IMR-90 (cell line): ENCODE results near the gene TYW5. TPM values are rescaled to one million over a fixed set of nuclear protein-coding genes. Genes with fewer than 3 reads are reported as not detected.

Experiments used
- ATAC-seq: fragments of 200-7000 bp; cut with Tn5 transposase; 2 replicates; pipeline ENCODE4 v1.9.1; 2020; ENCODE audit warnings: low read depth, mild to moderate bottlenecking, moderate library complexity
- BruUV-seq: library from RNA; stranded (reverse); fragments of 400-500 nt; replicated peaks from 2 replicates; lab custom pipeline; 2021; lab: Mats Ljungman, UMichigan
- CTCF ChIA-PET: fragments of 300-600 bp; formaldehyde crosslinking; extraction: SDS; loops from one replicate; lab custom pipeline; 2021; ENCODE audit warnings: antibody characterized with exemption; lab: Yijun Ruan, JAX
- POLR2A ChIA-PET: fragments of 300-600 bp; sonication (Branson Sonifier 250); formaldehyde crosslinking; loops from one replicate; lab custom pipeline; 2022; ENCODE audit warnings: antibody characterized with exemption; ENCODE audit not compliant: unreplicated experiment; lab: Charles Lee
- DNase-seq: peaks from one replicate; pipeline ENCODE4 v3.0.0; 2013
- H2AFZ ChIP-seq: replicated peaks from 2 replicates; pipeline ENCODE3; 2013; ENCODE audit warnings: low read length, mild to moderate bottlenecking; ENCODE audit not compliant: poor library complexity
- H2AK5ac ChIP-seq: 2 replicates; pipeline ENCODE4 v1.6.1; 2013; ENCODE audit warnings: low read depth, low read length, inconsistent platforms
- H2AK9ac ChIP-seq: replicated peaks from 2 replicates; pipeline ENCODE3; 2013; ENCODE audit warnings: mild to moderate bottlenecking, low read depth, low read length, moderate library complexity; ENCODE audit not compliant: poor library complexity
- H2BK120ac ChIP-seq: 2 replicates; pipeline ENCODE4 v1.6.1; 2013; ENCODE audit warnings: low read depth, low read length, inconsistent platforms
- H2BK15ac ChIP-seq: 3 replicates; pipeline ENCODE4 v1.6.1; 2013; ENCODE audit warnings: low read depth, low read length, inconsistent platforms
- H2BK20ac ChIP-seq: 2 replicates; pipeline ENCODE4 v1.6.1; 2013; ENCODE audit warnings: low read depth, mild to moderate bottlenecking, inconsistent platforms, low read length, moderate library complexity
- H2BK5ac ChIP-seq: 2 replicates; pipeline ENCODE4 v1.6.1; 2013; ENCODE audit warnings: mild to moderate bottlenecking, low read depth, low read length, inconsistent platforms; ENCODE audit not compliant: poor library complexity, severe bottlenecking
- H3K14ac ChIP-seq: replicated peaks from 2 replicates; pipeline ENCODE4 v1.6.1; 2013; ENCODE audit warnings: low read depth, low read length, inconsistent platforms
- H3K18ac ChIP-seq: 2 replicates; pipeline ENCODE4 v1.6.1; 2013; ENCODE audit warnings: low read depth, low read length, control low read depth
- H3K23ac ChIP-seq: 2 replicates; pipeline ENCODE4 v1.6.1; 2013; ENCODE audit warnings: low read depth, low read length, inconsistent platforms
- H3K27ac ChIP-seq: 2 replicates; pipeline ENCODE4 v1.5.1; 2013; ENCODE audit warnings: mild to moderate bottlenecking, control low read depth, low read length; ENCODE audit not compliant: insufficient read depth
- H3K27me3 ChIP-seq: 2 replicates; pipeline ENCODE4 v1.6.1; 2013; ENCODE audit warnings: low read length; ENCODE audit not compliant: control insufficient read depth, insufficient read depth
- H3K36me3 ChIP-seq: 2 replicates; pipeline ENCODE4 v1.6.1; 2013; ENCODE audit warnings: low read length, mixed read lengths; ENCODE audit not compliant: control insufficient read depth, insufficient read depth
- H3K4ac ChIP-seq: 2 replicates; pipeline ENCODE4 v1.6.1; 2013; ENCODE audit warnings: low read depth, low read length, inconsistent platforms
- H3K4me1 ChIP-seq: 2 replicates; pipeline ENCODE4 v1.6.1; 2013; ENCODE audit warnings: low read length, mixed read lengths; ENCODE audit not compliant: control insufficient read depth, insufficient read depth
- H3K4me2 ChIP-seq: 2 replicates; pipeline ENCODE4 v1.6.1; 2013; ENCODE audit warnings: low read depth, mild to moderate bottlenecking, control low read depth, low read length, moderate library complexity
- H3K4me3 ChIP-seq: 2 replicates; pipeline ENCODE4 v1.5.1; 2013; ENCODE audit warnings: low read depth, mild to moderate bottlenecking, control low read depth, low read length, moderate library complexity; ENCODE audit not compliant: insufficient read depth
- H3K56ac ChIP-seq: 2 replicates; pipeline ENCODE4 v1.6.1; 2013; ENCODE audit warnings: low read length, inconsistent platforms; ENCODE audit not compliant: insufficient read depth; ENCODE audit errors: extremely low read depth
- H3K79me1 ChIP-seq, 2 experiments: 2 replicates each; pipeline ENCODE4 v1.6.1; 2013; ENCODE audit warnings: low read length in 2 of 2, inconsistent platforms in 1 of 2, low read depth in 1 of 2
- H3K9ac ChIP-seq: 2 replicates; pipeline ENCODE4 v1.6.1; 2013; ENCODE audit warnings: low read depth, low read length, control low read depth
- H3K9me1 ChIP-seq: 2 replicates; pipeline ENCODE4 v1.6.1; 2013; ENCODE audit warnings: low read length, inconsistent platforms; ENCODE audit not compliant: insufficient read depth
- H3K9me3 ChIP-seq: 2 replicates; pipeline ENCODE4 v1.6.1; 2013; ENCODE audit warnings: low read length; ENCODE audit not compliant: control insufficient read depth, insufficient read depth
- H4K20me1 ChIP-seq: 2 replicates; pipeline ENCODE4 v1.6.1; 2013; ENCODE audit warnings: low read length, inconsistent platforms; ENCODE audit not compliant: insufficient read depth
- H4K5ac ChIP-seq: 2 replicates; pipeline ENCODE4 v1.6.1; 2013; ENCODE audit warnings: mild to moderate bottlenecking, low read depth, low read length, control low read depth
- H4K8ac ChIP-seq, 2 experiments: 2 replicates each; pipeline ENCODE4 v1.6.1; 2013; ENCODE audit warnings: low read depth in 2 of 2, low read length in 2 of 2, control low read depth in 1 of 2, inconsistent platforms in 1 of 2
- H4K91ac ChIP-seq: 2 replicates; pipeline ENCODE4 v1.6.1; 2013; ENCODE audit warnings: low read depth, low read length, inconsistent platforms; ENCODE audit not compliant: insufficient read depth
- BHLHE40 ChIP-seq: fragments of 150-350 bp; IDR thresholded peaks from 2 replicates; pipeline ENCODE4 v1.6.1; 2016; ENCODE audit warnings: mild to moderate bottlenecking, low read depth, low read length
- CHD1 ChIP-seq: IDR thresholded peaks from 2 replicates; pipeline ENCODE4 v1.6.1; 2012; ENCODE audit warnings: low read depth, low read length, improper control_type of control experiment
- MXI1 ChIP-seq: IDR thresholded peaks from 2 replicates; pipeline ENCODE4 v1.6.1; 2012; ENCODE audit warnings: low read depth, mild to moderate bottlenecking, low read length, moderate library complexity, borderline replicate concordance
- POLR2A ChIP-seq: IDR thresholded peaks from 2 replicates; pipeline ENCODE4 v1.6.1; 2012; ENCODE audit warnings: mild to moderate bottlenecking, low read depth, low read length
- WGBS, 2 experiments: methylation state at CpG; one replicate each; pipeline versions ENCODE4 v1.1.5 to v1.1.7; 2013; ENCODE audit warnings: missing lambda C conversion rate in 2 of 2; ENCODE audit not compliant: insufficient read length in 1 of 2; ENCODE audit errors: extremely low coverage in 2 of 2; 5-methylcytosine and 5-hydroxymethylcytosine counted together
- dilution Hi-C: fragments of 300-500 bp; cut with HindIII; formaldehyde crosslinking; loops from one replicate; pipeline ENCODE4 v1.14.3; 2018; ENCODE audit warnings: low sequenced_read_pairs; ENCODE audit not compliant: unreplicated experiment
- in situ Hi-C: fragments of 300-500 bp; cut with MboI; formaldehyde crosslinking; loops from 3 replicates; pipeline ENCODE4 v1.14.3; 2019; ENCODE audit warnings: low sequenced_read_pairs, inconsistent platforms, mixed read lengths
- intact Hi-C: fragments of 100-400 bp; cut with micrococcal nuclease; formaldehyde crosslinking; loops from 2 replicates; pipeline ENCODE4 v1.10.0; 2022
- polyA plus RNA-seq, 3 experiments: library from polyadenylated mRNA; depleted of rRNA; stranded (reverse); fragments of >200 nt; gene quantifications; 2 replicates each; pipeline ENCODE4 v1.2.3, GENCODE V29; 2012; ENCODE audit warnings: low replicate concordance in 1 of 3
- total RNA-seq: library from RNA; depleted of rRNA; stranded (reverse); fragments of >200 nt; gene quantifications from 2 replicates; pipeline ENCODE4 v1.2.3, GENCODE V29; 2012

The TYW5 gene
- total and polyA plus RNA-seq, 2 of the 4 experiments (the other 2 are of a cell fraction) = 3.8 to 4.0 TPM

- Histone ChIP-seq H3K4me1 (peaks cover 8% of the 10 kb centered on the region), H3K9me3 (no peaks in the 10 kb centered on the region), H2BK20ac (no peak overlapping the region), H2AK9ac (peak overlapping the region; percentile 8), H2BK5ac (peak overlapping the region; percentile 59), H3K4me2 (peak overlapping the region; percentile 73), H2BK15ac (no peak overlapping the region), H3K9me1 (peaks cover 7% of the 10 kb centered on the region; the same call in 1 of the 2 replicates), H2BK120ac (no peak overlapping the region), H2AFZ (peak overlapping the region; percentile 98), H3K4me3 (peak overlapping the region; percentile 98), H3K27me3 (no peaks in the 10 kb centered on the region), H2AK5ac (no peak overlapping the region), H3K18ac (peak overlapping the region; percentile 43; the same call in 1 of the 2 replicates), H3K9ac (peak overlapping the region; percentile 93), H3K27ac (peak overlapping the region; percentile 86), H3K14ac (no peak overlapping the region), H3K4ac (peak overlapping the region; percentile 78), H4K91ac (peak overlapping the region; percentile 73; the same call in 1 of the 2 replicates), H4K20me1 (0 out of 2 replicates have a peak, but pooled peaks cover 6% of the 10 kb centered on the region), H4K5ac (peak overlapping the region; percentile 86), H4K8ac (peak overlapping the region; percentile 89 to 100; a peak in 3 of 4 replicates), H3K36me3 (peaks cover 6% of the 10 kb centered on the region), H3K23ac (peak overlapping the region; percentile 61; the same call in 1 of the 2 replicates), H3K79me1 (peaks cover 26 to 48% of the 10 kb centered on the region in 2 experiments), H3K56ac (peak overlapping the region; percentile 68)
- dilution Hi-C loops = no loop called here
- intact Hi-C loops = no loop called here
- ATAC-seq (peak; percentile 57), DNase-seq (no peak)
- ChIA-PET CTCF (no interaction called here), POLR2A (no interaction called here)
- BruUV-seq = no TSS peak
- no peak for TF ChIP-seq POLR2A
- 0 out of 2 replicates have a peak, but pooled peaks have one; percentile 39 for TF ChIP-seq MXI1
- no peak for TF ChIP-seq CHD1
- TF ChIP-seq BHLHE40 = no peak
- in situ Hi-C loops = no loop called here
- 0% methylated on average over 7 of the region's 13 CpGs; no CpG with 5 or more reads in 1 of the 2 experiments for WGBS, 2 experiments
Observed at GRCh38 chr2:199955007-199955338, 318 bp downstream of the TYW5 start.
